ENCODE measurements around the gene CNTROB.

DNA sequence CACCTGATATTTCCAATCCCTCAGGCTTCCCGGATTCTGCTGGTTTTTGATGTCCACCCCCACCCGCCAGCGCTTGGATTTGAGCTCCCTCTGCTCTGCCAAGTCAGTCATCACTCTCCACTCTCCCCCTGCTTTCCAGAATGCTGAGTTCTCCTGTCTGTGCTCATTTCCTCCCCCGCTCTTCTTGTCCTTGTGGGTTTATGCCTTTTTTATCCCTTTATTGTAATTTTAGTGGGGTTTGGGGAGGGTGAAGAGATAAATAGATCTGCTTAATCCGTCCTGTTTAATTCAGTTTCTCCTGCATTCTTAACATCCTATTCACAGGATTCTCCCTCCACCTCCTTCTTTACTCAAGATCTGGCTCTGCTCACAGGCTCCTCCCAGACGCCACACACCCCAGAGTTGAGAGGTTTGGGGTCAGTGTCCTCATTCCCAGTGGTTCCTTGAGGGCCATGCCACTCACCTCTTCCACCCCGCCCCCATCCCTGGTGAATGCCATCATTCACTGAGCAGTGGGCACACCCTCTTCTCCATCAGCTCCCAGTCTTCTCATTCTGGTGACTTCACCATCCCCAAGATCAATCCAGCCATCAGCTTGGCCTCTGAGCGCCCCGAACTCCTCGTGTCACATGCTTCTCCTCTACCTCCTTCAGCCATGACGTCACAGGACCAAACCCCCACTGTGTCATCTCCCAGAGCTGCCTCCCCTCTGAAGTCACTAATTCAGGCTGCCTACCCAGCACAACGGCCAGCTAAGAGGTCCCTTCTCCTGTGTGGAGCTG lies 55.3 kb downstream of the CNTROB start:
- TF ChIP-seq, protein P1, sequence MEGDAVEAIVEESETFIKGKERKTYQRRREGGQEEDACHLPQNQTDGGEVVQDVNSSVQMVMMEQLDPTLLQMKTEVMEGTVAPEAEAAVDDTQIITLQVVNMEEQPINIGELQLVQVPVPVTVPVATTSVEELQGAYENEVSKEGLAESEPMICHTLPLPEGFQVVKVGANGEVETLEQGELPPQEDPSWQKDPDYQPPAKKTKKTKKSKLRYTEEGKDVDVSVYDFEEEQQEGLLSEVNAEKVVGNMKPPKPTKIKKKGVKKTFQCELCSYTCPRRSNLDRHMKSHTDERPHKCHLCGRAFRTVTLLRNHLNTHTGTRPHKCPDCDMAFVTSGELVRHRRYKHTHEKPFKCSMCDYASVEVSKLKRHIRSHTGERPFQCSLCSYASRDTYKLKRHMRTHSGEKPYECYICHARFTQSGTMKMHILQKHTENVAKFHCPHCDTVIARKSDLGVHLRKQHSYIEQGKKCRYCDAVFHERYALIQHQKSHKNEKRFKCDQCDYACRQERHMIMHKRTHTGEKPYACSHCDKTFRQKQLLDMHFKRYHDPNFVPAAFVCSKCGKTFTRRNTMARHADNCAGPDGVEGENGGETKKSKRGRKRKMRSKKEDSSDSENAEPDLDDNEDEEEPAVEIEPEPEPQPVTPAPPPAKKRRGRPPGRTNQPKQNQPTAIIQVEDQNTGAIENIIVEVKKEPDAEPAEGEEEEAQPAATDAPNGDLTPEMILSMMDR (IDR thresholded peaks at IDR 0.05): no peak
- no peak for TF ChIP-seq EZH2 (IDR thresholded peaks at IDR 0.05; ENCODE audit: borderline replicate concordance, insufficient read depth, low read depth, low read length, poor library complexity, severe bottlenecking)
